Mucosa of rectum (tissue), 2 donors: ENCODE results near the gene BBOF1.
A peak's percentile ranks its signal among the peaks of the same experiment; 100 is the strongest.
"Not testable (repeated sequence)": the region's sequence is repeated elsewhere in the genome, so short reads cannot be mapped to it uniquely, and the experiment has no call there.

Source experiments
- H3K27ac ChIP-seq, 2 donors: one replicate each; pipeline ENCODE4 v1.7.0; 2013; ENCODE audit warnings: inconsistent platforms in 2 of 2, low read depth in 2 of 2, low read length in 2 of 2
- H3K27me3 ChIP-seq, 2 donors: one replicate each; pipeline ENCODE4 v1.7.0; 2013; ENCODE audit warnings: low read length in 2 of 2; ENCODE audit not compliant: control insufficient read depth in 2 of 2, insufficient read depth in 2 of 2
- H3K36me3 ChIP-seq, 2 donors: one replicate each; pipeline ENCODE4 v1.7.0; 2013; ENCODE audit warnings: low read length in 2 of 2; ENCODE audit not compliant: control insufficient read depth in 2 of 2, insufficient read depth in 2 of 2
- H3K4me1 ChIP-seq, 2 donors: one replicate each; pipeline ENCODE4 v1.7.0; 2013; ENCODE audit warnings: low read length in 2 of 2, mild to moderate bottlenecking in 1 of 2; ENCODE audit not compliant: control insufficient read depth in 2 of 2, insufficient read depth in 2 of 2
- H3K4me3 ChIP-seq, 2 donors: one replicate each; pipeline ENCODE4 v1.7.0; 2013; ENCODE audit warnings: low read length in 2 of 2
- H3K9ac ChIP-seq, 2 donors: one replicate each; pipeline ENCODE4 v1.7.0; 2013; ENCODE audit warnings: low read length in 2 of 2, low read depth in 1 of 2, mild to moderate bottlenecking in 1 of 2
- H3K9me3 ChIP-seq, 2 donors: one replicate each; pipeline ENCODE4 v1.7.0; 2013; ENCODE audit warnings: low read length in 2 of 2; ENCODE audit not compliant: control insufficient read depth in 2 of 2
- donor health status: healthy.
- donor health status: Normal muscosa, but diverticular disease.

BBOF1 gene

GRCh38 chr14:73996731-73997107 is 22.4 kb upstream of the BBOF1 start:
- peak overlapping the region; percentile 72 to 77 for H3K9ac ChIP-seq
- peak overlapping the region; percentile 48 to 79 for H3K4me3 ChIP-seq
- H3K27me3 ChIP-seq: no peaks in the 10 kb centered on the region
- peak overlapping the region; percentile 93 to 94 for H3K27ac ChIP-seq
- H3K4me1 ChIP-seq: peaks cover 13 to 30% of the 10 kb centered on the region in 2 donors
- H3K36me3 ChIP-seq: no peaks in the 10 kb centered on the region
- no peaks in the 10 kb centered on the region for H3K9me3 ChIP-seq

- Histone ChIP-seq H3K27ac (peak overlapping the region; percentile 93 to 94), H3K9ac (peak overlapping the region; percentile 72 to 77), H3K36me3 (no peaks in the 10 kb centered on the region), H3K4me3 (peak overlapping the region; percentile 49 to 79), H3K9me3 (no peaks in the 10 kb centered on the region), H3K27me3 (no peaks in the 10 kb centered on the region), H3K4me1 (peaks cover 13 to 30% of the 10 kb centered on the region in 2 donors)
Measured at GRCh38 chr14:73997108-73997943, 21.8 kb upstream of the BBOF1 start.

GRCh38 chr14:73997944-73998447 is 21.2 kb upstream of the BBOF1 start:
- no peaks in the 10 kb centered on the region for H3K36me3 ChIP-seq
- H3K9me3 ChIP-seq: no peaks in the 10 kb centered on the region
- peak overlapping the region; percentile 38 to 67 for H3K9ac ChIP-seq
- H3K4me1 ChIP-seq: peaks cover 13 to 30% of the 10 kb centered on the region in 2 donors
- no peaks in the 10 kb centered on the region for H3K27me3 ChIP-seq
- H3K4me3 ChIP-seq: peak overlapping the region; percentile 49 to 55
- H3K27ac ChIP-seq: peak overlapping the region; percentile 93 to 94

- Histone ChIP-seq H3K27ac (peak overlapping the region; percentile 93 to 94), H3K9ac (peak overlapping the region; percentile 1 to 67), H3K4me1 (peaks cover 8 to 30% of the 10 kb centered on the region in 2 donors), H3K9me3 (no peaks in the 10 kb centered on the region), H3K36me3 (peaks cover 0 to 4% of the 10 kb centered on the region in 2 donors), H3K4me3 (peak overlapping the region; percentile 30 to 44), H3K27me3 (no peaks in the 10 kb centered on the region)
Measured at GRCh38 chr14:73998726-73999125, 20.4 kb upstream of the BBOF1 start.

- H3K27ac ChIP-seq, H3K4me1 ChIP-seq, H3K9ac ChIP-seq, H3K27me3 ChIP-seq, H3K4me3 ChIP-seq, H3K9me3 ChIP-seq: not testable (repeated sequence)
- H3K36me3 ChIP-seq: peaks cover 4 to 11% of the 10 kb centered on the region in 2 donors
Measured at GRCh38 chr14:74005664-74006063, 13.5 kb upstream of the BBOF1 start.

- Histone ChIP-seq H3K27ac (peak overlapping the region; percentile 52 to 67), H3K27me3 (no peaks in the 10 kb centered on the region), H3K4me3 (no peak overlapping the region), H3K9me3 (no peaks in the 10 kb centered on the region), H3K36me3 (peaks cover 2 to 23% of the 10 kb centered on the region in 2 donors), H3K4me1 (peaks cover 0 to 8% of the 10 kb centered on the region in 2 donors), H3K9ac (peak overlapping the region in 1 of 2 donors; percentile 12)
Measured at GRCh38 chr14:74008843-74009499, 10.2 kb upstream of the BBOF1 start.

- no peaks in the 10 kb centered on the region for H3K27me3 ChIP-seq
- H3K36me3 ChIP-seq: peaks cover 5 to 14% of the 10 kb centered on the region in 2 donors
- peaks cover 3 to 12% of the 10 kb centered on the region in 2 donors for H3K4me1 ChIP-seq
- no peaks in the 10 kb centered on the region for H3K9me3 ChIP-seq
- no peak overlapping the region for H3K9ac ChIP-seq
- no peak overlapping the region for H3K4me3 ChIP-seq
- H3K27ac ChIP-seq: no peak overlapping the region
Measured at GRCh38 chr14:74014299-74014698, 4.8 kb upstream of the BBOF1 start.

GRCh38 chr14:74015176-74015575 is 4.0 kb upstream of the BBOF1 start:
- peaks cover 9 to 18% of the 10 kb centered on the region in 2 donors for H3K4me1 ChIP-seq
- H3K27me3 ChIP-seq: no peaks in the 10 kb centered on the region
- H3K4me3 ChIP-seq: no peak overlapping the region
- no peaks in the 10 kb centered on the region for H3K9me3 ChIP-seq
- no peak overlapping the region for H3K27ac ChIP-seq
- no peak overlapping the region for H3K9ac ChIP-seq
- peaks cover 5 to 14% of the 10 kb centered on the region in 2 donors for H3K36me3 ChIP-seq

- peaks cover 5 to 9% of the 10 kb centered on the region in 2 donors for H3K36me3 ChIP-seq
- H3K9ac ChIP-seq: no peak overlapping the region
- H3K4me3 ChIP-seq: no peak overlapping the region
- peak overlapping the region; percentile 9 to 53 for H3K27ac ChIP-seq
- no peaks in the 10 kb centered on the region for H3K9me3 ChIP-seq
- no peaks in the 10 kb centered on the region for H3K27me3 ChIP-seq
- peaks cover 9 to 18% of the 10 kb centered on the region in 2 donors for H3K4me1 ChIP-seq
Measured at GRCh38 chr14:74015963-74016362, 3.2 kb upstream of the BBOF1 start.

- peak overlapping the region; percentile 97 to 100 for H3K9ac ChIP-seq
- peak overlapping the region; percentile 85 to 93 for H3K4me3 ChIP-seq
- H3K27ac ChIP-seq: peak overlapping the region; percentile 99 to 100
- H3K36me3 ChIP-seq: peaks cover 0 to 5% of the 10 kb centered on the region in 2 donors
- no peaks in the 10 kb centered on the region for H3K9me3 ChIP-seq
- no peaks in the 10 kb centered on the region for H3K27me3 ChIP-seq
- H3K4me1 ChIP-seq: peaks cover 9 to 18% of the 10 kb centered on the region in 2 donors
Measured at GRCh38 chr14:74018174-74018585, 969 bp upstream of the BBOF1 start.
